IgD-negative memory B cell (primary cell): ENCODE measurements around the gene ATP1B4. TPM values are rescaled to one million over a fixed set of nuclear protein-coding genes. Genes with fewer than 3 reads are reported as not detected.

ENCODE experiments used
- H3K27ac Mint-ChIP-seq, 3 donors: one replicate each; pipeline ENCODE4 v1.8.0; 2020 to 2022; ENCODE audit warnings: mild to moderate bottlenecking in 3 of 3, mixed read lengths in 3 of 3, moderate library complexity in 1 of 3
- H3K27me3 Mint-ChIP-seq: one replicate; pipeline ENCODE4 v1.8.0; 2021; ENCODE audit warnings: mixed read lengths
- H3K36me3 Mint-ChIP-seq: one replicate; pipeline ENCODE4 v1.8.0; 2020; ENCODE audit warnings: mild to moderate bottlenecking, mixed read lengths
- H3K4me1 Mint-ChIP-seq, 3 donors: one replicate each; pipeline ENCODE4 v1.8.0; 2020 to 2022; ENCODE audit warnings: mixed read lengths in 3 of 3, mild to moderate bottlenecking in 1 of 3
- H3K4me3 Mint-ChIP-seq, 4 donors: one replicate each; pipeline ENCODE4 v1.8.0; 2020 to 2022; ENCODE audit warnings: mild to moderate bottlenecking in 4 of 4, mixed read lengths in 4 of 4, moderate library complexity in 3 of 4
- H3K9me3 Mint-ChIP-seq, 3 donors: one replicate each; pipeline ENCODE4 v1.8.0; 2020 to 2021; ENCODE audit warnings: mixed read lengths in 3 of 3, mild to moderate bottlenecking in 1 of 3
- polyA plus RNA-seq: library from polyadenylated mRNA; unstranded; fragments of 300-500 nt; fragmentation: Illumina TruSeq; gene quantifications from one replicate; pipeline ENCODE4 v1.2.3, GENCODE V29; 2021

The ATP1B4 gene
- polyA plus RNA-seq, 1 donor from 2014 or later: not detected

GRCh38 chrX:120358737-120359456, 3.0 kb upstream of the ATP1B4 start:
- no peak overlapping the region for H3K27ac Mint-ChIP-seq
- no peaks in the 10 kb centered on the region for H3K36me3 Mint-ChIP-seq
- H3K4me1 Mint-ChIP-seq: no peaks in the 10 kb centered on the region
- no peaks in the 10 kb centered on the region for H3K9me3 Mint-ChIP-seq
- no peak overlapping the region for H3K4me3 Mint-ChIP-seq
- H3K27me3 Mint-ChIP-seq: peaks cover 4% of the 10 kb centered on the region

GRCh38 chrX:120365320-120365719, 3.4 kb downstream of the ATP1B4 start:
- Mint-ChIP-seq H3K27ac (no peak overlapping the region), H3K4me1 (peaks cover 0 to 2% (median 0%) of the 10 kb centered on the region in 3 donors), H3K9me3 (no peaks in the 10 kb centered on the region), H3K4me3 (no peak overlapping the region), H3K27me3 (peaks cover 4% of the 10 kb centered on the region), H3K36me3 (peaks cover 1% of the 10 kb centered on the region)

- Mint-ChIP-seq H3K4me3 (no peak overlapping the region), H3K27ac (peak overlapping the region in 1 of 3 donors; percentile 1), H3K4me1 (peaks cover 0 to 2% (median 0%) of the 10 kb centered on the region in 3 donors), H3K36me3 (peaks cover 1% of the 10 kb centered on the region), H3K27me3 (peaks cover 4% of the 10 kb centered on the region), H3K9me3 (no peaks in the 10 kb centered on the region)
Observed at GRCh38 chrX:120365968-120366367, 4.1 kb downstream of the ATP1B4 start.

- peaks cover 0 to 2% (median 0%) of the 10 kb centered on the region in 3 donors for H3K4me1 Mint-ChIP-seq
- no peak overlapping the region for H3K27ac Mint-ChIP-seq
- H3K36me3 Mint-ChIP-seq: peaks cover 4% of the 10 kb centered on the region
- H3K4me3 Mint-ChIP-seq: no peak overlapping the region
- H3K9me3 Mint-ChIP-seq: no peaks in the 10 kb centered on the region
- peaks cover 4% of the 10 kb centered on the region for H3K27me3 Mint-ChIP-seq
Observed at GRCh38 chrX:120366794-120367193, 4.9 kb downstream of the ATP1B4 start.

GRCh38 chrX:120367402-120368109, 5.7 kb downstream of the ATP1B4 start:
- Mint-ChIP-seq H3K4me3 (no peak overlapping the region), H3K27me3 (peaks cover 4% of the 10 kb centered on the region), H3K36me3 (peaks cover 4% of the 10 kb centered on the region), H3K9me3 (no peaks in the 10 kb centered on the region), H3K4me1 (peaks cover 0 to 2% (median 0%) of the 10 kb centered on the region in 3 donors), H3K27ac (no peak overlapping the region)

GRCh38 chrX:120372667-120373370, 10.9 kb downstream of the ATP1B4 start:
- H3K27me3 Mint-ChIP-seq: peaks cover 1% of the 10 kb centered on the region
- no peak overlapping the region for H3K4me3 Mint-ChIP-seq
- H3K36me3 Mint-ChIP-seq: peaks cover 3% of the 10 kb centered on the region
- no peak overlapping the region for H3K27ac Mint-ChIP-seq
- no peaks in the 10 kb centered on the region for H3K4me1 Mint-ChIP-seq
- H3K9me3 Mint-ChIP-seq: peaks cover 0 to 1% (median 0%) of the 10 kb centered on the region in 3 donors

GRCh38 chrX:120377179-120377578, 15.3 kb downstream of the ATP1B4 start:
- peaks cover 0 to 3% (median 2%) of the 10 kb centered on the region in 3 donors for H3K9me3 Mint-ChIP-seq
- no peak overlapping the region for H3K27ac Mint-ChIP-seq
- no peak overlapping the region for H3K4me3 Mint-ChIP-seq
- H3K4me1 Mint-ChIP-seq: peaks cover 0 to 4% (median 3%) of the 10 kb centered on the region in 3 donors
- peaks cover 1% of the 10 kb centered on the region for H3K27me3 Mint-ChIP-seq
- H3K36me3 Mint-ChIP-seq: no peaks in the 10 kb centered on the region

- no peak overlapping the region for H3K4me3 Mint-ChIP-seq
- peaks cover 0 to 3% (median 2%) of the 10 kb centered on the region in 3 donors for H3K9me3 Mint-ChIP-seq
- H3K27ac Mint-ChIP-seq: no peak overlapping the region
- peaks cover 0 to 4% (median 3%) of the 10 kb centered on the region in 3 donors for H3K4me1 Mint-ChIP-seq
- H3K36me3 Mint-ChIP-seq: no peaks in the 10 kb centered on the region
- H3K27me3 Mint-ChIP-seq: peaks cover 1% of the 10 kb centered on the region
Observed at GRCh38 chrX:120377715-120378114, 15.8 kb downstream of the ATP1B4 start.

GRCh38 chrX:120378570-120378969, 16.7 kb downstream of the ATP1B4 start:
- Mint-ChIP-seq H3K27me3 (peaks cover 6% of the 10 kb centered on the region), H3K27ac (no peak overlapping the region), H3K36me3 (no peaks in the 10 kb centered on the region), H3K9me3 (peaks cover 0 to 3% (median 2%) of the 10 kb centered on the region in 3 donors), H3K4me1 (peaks cover 0 to 4% (median 3%) of the 10 kb centered on the region in 3 donors), H3K4me3 (no peak overlapping the region)

GRCh38 chrX:120379937-120380681, 18.2 kb downstream of the ATP1B4 start:
- no peak overlapping the region for H3K4me3 Mint-ChIP-seq
- peaks cover 0 to 2% (median 2%) of the 10 kb centered on the region in 3 donors for H3K9me3 Mint-ChIP-seq
- H3K27me3 Mint-ChIP-seq: peaks cover 5% of the 10 kb centered on the region

GRCh38 chrX:120380699-120381098, 18.8 kb downstream of the ATP1B4 start:
- Mint-ChIP-seq H3K4me3 (no peak overlapping the region), H3K36me3 (no peaks in the 10 kb centered on the region), H3K27ac (no peak overlapping the region), H3K27me3 (peaks cover 5% of the 10 kb centered on the region), H3K4me1 (peaks cover 0 to 4% (median 3%) of the 10 kb centered on the region in 3 donors), H3K9me3 (peaks cover 0 to 2% (median 2%) of the 10 kb centered on the region in 3 donors)

More at GRCh38 chrX:120379937-120380681, 18.2 kb downstream of the ATP1B4 start:
- Mint-ChIP-seq H3K27ac (no peak overlapping the region), H3K36me3 (no peaks in the 10 kb centered on the region), H3K4me1 (peaks cover 0 to 4% (median 3%) of the 10 kb centered on the region in 3 donors)

- Mint-ChIP-seq H3K4me3 (no peak overlapping the region), H3K27ac (no peak overlapping the region), H3K9me3 (peaks cover 0 to 4% (median 0%) of the 10 kb centered on the region in 3 donors), H3K36me3 (no peaks in the 10 kb centered on the region), H3K27me3 (no peaks in the 10 kb centered on the region), H3K4me1 (no peaks in the 10 kb centered on the region)
Observed at GRCh38 chrX:120401301-120401700, 39.4 kb downstream of the ATP1B4 start.

- Mint-ChIP-seq H3K4me1 (no peaks in the 10 kb centered on the region), H3K27me3 (no peaks in the 10 kb centered on the region), H3K4me3 (no peak overlapping the region), H3K9me3 (peaks cover 0 to 5% (median 4%) of the 10 kb centered on the region in 3 donors), H3K27ac (no peak overlapping the region), H3K36me3 (no peaks in the 10 kb centered on the region)
Observed at GRCh38 chrX:120402369-120402768, 40.5 kb downstream of the ATP1B4 start.

GRCh38 chrX:120406638-120407037, 44.7 kb downstream of the ATP1B4 start:
- peaks cover 0 to 1% (median 0%) of the 10 kb centered on the region in 3 donors for H3K4me1 Mint-ChIP-seq

More at GRCh38 chrX:120406638-120407037, 44.7 kb downstream of the ATP1B4 start:
- H3K36me3 Mint-ChIP-seq: no peaks in the 10 kb centered on the region
- H3K27me3 Mint-ChIP-seq: peaks cover 4% of the 10 kb centered on the region
- H3K27ac Mint-ChIP-seq: no peak overlapping the region
- H3K9me3 Mint-ChIP-seq: peaks cover 0 to 10% (median 9%) of the 10 kb centered on the region in 3 donors
- no peak overlapping the region for H3K4me3 Mint-ChIP-seq
